ENCODE results near the gene CNDP2. TPM values are rescaled to one million over a fixed set of nuclear protein-coding genes. Genes with fewer than 3 reads are reported as not detected.

The CNDP2 gene
- total and polyA plus RNA-seq, 2 experiments from 2014 or later, result 95.7 to 135 TPM

GRCh38 chr18:74549591-74550104 lies 53.5 kb downstream of the CNDP2 start:
- Histone ChIP-seq H3K9me2 (replicated peaks; ENCODE audit: insufficient read depth) (no peaks in the 10 kb centered on the region), H3K9me3 (ENCODE audit: low read depth) (no peaks in the 10 kb centered on the region), H4K20me1 (ENCODE audit: insufficient read depth, poor library complexity, severe bottlenecking) (no peaks in the 10 kb centered on the region), H3K4me1 (ENCODE audit: insufficient read depth) (no peaks in the 10 kb centered on the region), H2AFZ (no peak overlapping the region), H3K36me3 (replicated peaks; ENCODE audit: insufficient read depth, low read depth) (no peaks in the 10 kb centered on the region), H3K4me2 (no peak overlapping the region), H3K27me3 (no peaks in the 10 kb centered on the region), H3K27ac (no peak overlapping the region), H3K79me2 (no peaks in the 10 kb centered on the region), H3K4me3 (no peak overlapping the region)
- no peak for DNase-seq (ENCODE audit: low spot score)
- 85% methylated on average over 1 of the region's 1 CpG for WGBS (ENCODE audit: low lambda C conversion rate, missing lambda C conversion rate)
- TF ChIP-seq CTCF (IDR thresholded peaks at IDR 0.05; ENCODE audit: poor library complexity) (no peak), EZH2 (IDR thresholded peaks at IDR 0.05; ENCODE audit: borderline replicate concordance) (no peak), EZH2phosphoT487 (IDR thresholded peaks at IDR 0.05; ENCODE audit: low read depth, severe bottlenecking, unreplicated experiment) (no peak)

GRCh38 chr18:74550886-74551285 lies 54.7 kb downstream of the CNDP2 start:
- Histone ChIP-seq H3K36me3 (replicated peaks; ENCODE audit: insufficient read depth, low read depth) (no peaks in the 10 kb centered on the region), H3K27me3 (no peaks in the 10 kb centered on the region), H3K9me3 (ENCODE audit: low read depth) (no peaks in the 10 kb centered on the region), H4K20me1 (ENCODE audit: insufficient read depth, poor library complexity, severe bottlenecking) (no peaks in the 10 kb centered on the region), H3K4me3 (no peak overlapping the region), H3K4me1 (ENCODE audit: insufficient read depth) (no peaks in the 10 kb centered on the region), H2AFZ (no peak overlapping the region), H3K27ac (no peak overlapping the region), H3K4me2 (no peak overlapping the region), H3K9me2 (replicated peaks; ENCODE audit: insufficient read depth) (no peaks in the 10 kb centered on the region), H3K79me2 (no peaks in the 10 kb centered on the region)
- WGBS (ENCODE audit: low lambda C conversion rate, missing lambda C conversion rate), result 98% methylated on average over 6 of the region's 6 CpGs
- TF ChIP-seq EZH2phosphoT487 (IDR thresholded peaks at IDR 0.05; ENCODE audit: low read depth, severe bottlenecking, unreplicated experiment) (no peak), EZH2 (IDR thresholded peaks at IDR 0.05; ENCODE audit: borderline replicate concordance) (no peak), CTCF (IDR thresholded peaks at IDR 0.05; ENCODE audit: poor library complexity) (no peak)
- no peak for DNase-seq (ENCODE audit: low spot score)

GRCh38 chr18:74551452-74551851 lies 55.3 kb downstream of the CNDP2 start:
- DNase-seq (ENCODE audit: low spot score), result no peak
- Histone ChIP-seq H3K4me3 (no peak overlapping the region), H3K36me3 (replicated peaks; ENCODE audit: insufficient read depth, low read depth) (no peaks in the 10 kb centered on the region), H4K20me1 (ENCODE audit: insufficient read depth, poor library complexity, severe bottlenecking) (no peaks in the 10 kb centered on the region), H3K27me3 (no peaks in the 10 kb centered on the region), H3K27ac (no peak overlapping the region), H3K4me2 (no peak overlapping the region), H3K9me2 (replicated peaks; ENCODE audit: insufficient read depth) (no peaks in the 10 kb centered on the region), H3K9me3 (ENCODE audit: low read depth) (no peaks in the 10 kb centered on the region), H3K4me1 (ENCODE audit: insufficient read depth) (no peaks in the 10 kb centered on the region), H3K79me2 (no peaks in the 10 kb centered on the region), H2AFZ (no peak overlapping the region)
- TF ChIP-seq EZH2phosphoT487 (IDR thresholded peaks at IDR 0.05; ENCODE audit: low read depth, severe bottlenecking, unreplicated experiment) (no peak), EZH2 (IDR thresholded peaks at IDR 0.05; ENCODE audit: borderline replicate concordance) (no peak), CTCF (IDR thresholded peaks at IDR 0.05; ENCODE audit: poor library complexity) (no peak)
- 60% methylated on average over 3 of the region's 3 CpGs for WGBS (ENCODE audit: low lambda C conversion rate, missing lambda C conversion rate)

Data from hepatocyte (in vitro differentiated cells).